ENCODE data around the gene KCNIP1. TPM values are rescaled to one million over a fixed set of nuclear protein-coding genes. Genes with fewer than 3 reads are reported as not detected.

Gene KCNIP1
- total and polyA plus RNA-seq, 9 of the 15 experiments (the other 6 are each of a cell fraction or from before 2014, with no cell fraction given) = not detected

DNA sequence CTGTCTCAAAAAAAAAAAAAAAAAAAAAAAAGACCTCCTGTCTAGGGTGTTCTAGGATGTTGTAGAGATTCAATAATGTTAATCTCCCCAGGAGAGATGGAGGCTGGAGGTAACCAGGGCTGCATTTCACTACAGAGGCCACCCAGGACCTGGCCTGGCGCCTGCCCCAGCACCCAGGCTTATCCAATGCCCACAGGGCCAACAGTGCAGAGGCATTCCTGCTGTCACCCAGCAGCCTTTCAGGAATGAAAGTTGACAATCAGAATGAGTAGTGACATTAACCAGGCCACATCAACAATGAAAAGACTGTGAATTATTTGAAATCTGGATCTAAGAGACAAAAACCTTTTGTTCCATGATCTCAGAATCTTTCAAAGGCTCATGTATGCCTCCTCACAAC lies 243.5 kb downstream of the KCNIP1 start:
- TF ChIP-seq, protein P1, sequence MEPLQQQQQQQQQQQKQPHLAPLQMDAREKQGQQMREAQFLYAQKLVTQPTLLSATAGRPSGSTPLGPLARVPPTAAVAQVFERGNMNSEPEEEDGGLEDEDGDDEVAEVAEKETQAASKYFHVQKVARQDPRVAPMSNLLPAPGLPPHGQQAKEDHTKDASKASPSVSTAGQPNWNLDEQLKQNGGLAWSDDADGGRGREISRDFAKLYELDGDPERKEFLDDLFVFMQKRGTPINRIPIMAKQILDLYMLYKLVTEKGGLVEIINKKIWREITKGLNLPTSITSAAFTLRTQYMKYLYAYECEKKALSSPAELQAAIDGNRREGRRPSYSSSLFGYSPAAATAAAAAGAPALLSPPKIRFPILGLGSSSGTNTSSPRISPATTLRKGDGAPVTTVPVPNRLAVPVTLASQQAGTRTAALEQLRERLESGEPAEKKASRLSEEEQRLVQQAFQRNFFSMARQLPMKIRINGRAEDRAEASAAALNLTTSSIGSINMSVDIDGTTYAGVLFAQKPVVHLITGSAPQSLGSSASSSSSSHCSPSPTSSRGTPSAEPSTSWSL (CRISPR knock-in tag; IDR thresholded peaks at IDR 0.05; ENCODE audit: borderline replicate concordance) = no peak
- TF ChIP-seq RUNX1 (IDR thresholded peaks at IDR 0.05; ENCODE audit: low read depth) = no peak
- TF ChIP-seq MED1 (CRISPR knock-in tag; IDR thresholded peaks at IDR 0.05; ENCODE audit: borderline replicate concordance) = no peak
- TF ChIP-seq HINFP (tag; conservative IDR thresholded peaks at IDR 0.05; ENCODE audit: low read depth) = no peak
- TF ChIP-seq, protein P2, sequence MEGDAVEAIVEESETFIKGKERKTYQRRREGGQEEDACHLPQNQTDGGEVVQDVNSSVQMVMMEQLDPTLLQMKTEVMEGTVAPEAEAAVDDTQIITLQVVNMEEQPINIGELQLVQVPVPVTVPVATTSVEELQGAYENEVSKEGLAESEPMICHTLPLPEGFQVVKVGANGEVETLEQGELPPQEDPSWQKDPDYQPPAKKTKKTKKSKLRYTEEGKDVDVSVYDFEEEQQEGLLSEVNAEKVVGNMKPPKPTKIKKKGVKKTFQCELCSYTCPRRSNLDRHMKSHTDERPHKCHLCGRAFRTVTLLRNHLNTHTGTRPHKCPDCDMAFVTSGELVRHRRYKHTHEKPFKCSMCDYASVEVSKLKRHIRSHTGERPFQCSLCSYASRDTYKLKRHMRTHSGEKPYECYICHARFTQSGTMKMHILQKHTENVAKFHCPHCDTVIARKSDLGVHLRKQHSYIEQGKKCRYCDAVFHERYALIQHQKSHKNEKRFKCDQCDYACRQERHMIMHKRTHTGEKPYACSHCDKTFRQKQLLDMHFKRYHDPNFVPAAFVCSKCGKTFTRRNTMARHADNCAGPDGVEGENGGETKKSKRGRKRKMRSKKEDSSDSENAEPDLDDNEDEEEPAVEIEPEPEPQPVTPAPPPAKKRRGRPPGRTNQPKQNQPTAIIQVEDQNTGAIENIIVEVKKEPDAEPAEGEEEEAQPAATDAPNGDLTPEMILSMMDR (IDR thresholded peaks at IDR 0.05 in 2 of 3, conservative IDR thresholded peaks at IDR 0.05 in 1 of 3; ENCODE audit: insufficient read depth in 2 of 3, low read depth in 1 of 3, low read length in 3 of 3) = no peak
- TF ChIP-seq PTBP1 (IDR thresholded peaks at IDR 0.05; ENCODE audit: low read depth, low read length) = no peak
- TF ChIP-seq, protein P3, sequence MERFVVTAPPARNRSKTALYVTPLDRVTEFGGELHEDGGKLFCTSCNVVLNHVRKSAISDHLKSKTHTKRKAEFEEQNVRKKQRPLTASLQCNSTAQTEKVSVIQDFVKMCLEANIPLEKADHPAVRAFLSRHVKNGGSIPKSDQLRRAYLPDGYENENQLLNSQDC (CRISPR knock-in tag; IDR thresholded peaks at IDR 0.05) = no peak
- TF ChIP-seq, protein P4, sequence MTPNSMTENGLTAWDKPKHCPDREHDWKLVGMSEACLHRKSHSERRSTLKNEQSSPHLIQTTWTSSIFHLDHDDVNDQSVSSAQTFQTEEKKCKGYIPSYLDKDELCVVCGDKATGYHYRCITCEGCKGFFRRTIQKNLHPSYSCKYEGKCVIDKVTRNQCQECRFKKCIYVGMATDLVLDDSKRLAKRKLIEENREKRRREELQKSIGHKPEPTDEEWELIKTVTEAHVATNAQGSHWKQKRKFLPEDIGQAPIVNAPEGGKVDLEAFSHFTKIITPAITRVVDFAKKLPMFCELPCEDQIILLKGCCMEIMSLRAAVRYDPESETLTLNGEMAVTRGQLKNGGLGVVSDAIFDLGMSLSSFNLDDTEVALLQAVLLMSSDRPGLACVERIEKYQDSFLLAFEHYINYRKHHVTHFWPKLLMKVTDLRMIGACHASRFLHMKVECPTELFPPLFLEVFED (CRISPR knock-in tag; conservative IDR thresholded peaks at IDR 0.05) = no peak
- TF ChIP-seq, protein P5, sequence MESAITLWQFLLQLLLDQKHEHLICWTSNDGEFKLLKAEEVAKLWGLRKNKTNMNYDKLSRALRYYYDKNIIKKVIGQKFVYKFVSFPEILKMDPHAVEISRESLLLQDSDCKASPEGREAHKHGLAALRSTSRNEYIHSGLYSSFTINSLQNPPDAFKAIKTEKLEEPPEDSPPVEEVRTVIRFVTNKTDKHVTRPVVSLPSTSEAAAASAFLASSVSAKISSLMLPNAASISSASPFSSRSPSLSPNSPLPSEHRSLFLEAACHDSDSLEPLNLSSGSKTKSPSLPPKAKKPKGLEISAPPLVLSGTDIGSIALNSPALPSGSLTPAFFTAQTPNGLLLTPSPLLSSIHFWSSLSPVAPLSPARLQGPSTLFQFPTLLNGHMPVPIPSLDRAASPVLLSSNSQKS (CRISPR knock-in tag; IDR thresholded peaks at IDR 0.05) = no peak
- no peak for TF ChIP-seq ZNF57 (CRISPR knock-in tag; IDR thresholded peaks at IDR 0.05)
- no peak for TF ChIP-seq HDAC2 (IDR thresholded peaks at IDR 0.05)
- TF ChIP-seq KLF6 (CRISPR knock-in tag; IDR thresholded peaks at IDR 0.05; ENCODE audit: borderline replicate concordance) = no peak
- no TSS peak for BruUV-seq (replicated peaks)
- Histone ChIP-seq H3K4me1 (replicated peaks in 1 of 2; ENCODE audit: control insufficient read depth in 2 of 2, insufficient read depth in 2 of 2, low read length in 2 of 2) (peaks cover 0 to 9% of the 10 kb centered on the region in 2 experiments; a peak in 2 of 5 replicates), H3K9me3 (replicated peaks; ENCODE audit: control insufficient read depth, insufficient read depth, low read depth, low read length) (no peaks in the 10 kb centered on the region), H3K27ac (ENCODE audit: extremely low read depth, low read depth, low read length) (no peak overlapping the region), H2AFZ (ENCODE audit: low read depth, low read length) (no peak overlapping the region), H3K4me3 (no peak overlapping the region), H3K9me1 (ENCODE audit: control insufficient read depth, insufficient read depth, low read length) (no peaks in the 10 kb centered on the region), H4K20me1 (replicated peaks; ENCODE audit: control insufficient read depth, insufficient read depth, low read length) (peaks cover under 1% of the 10 kb centered on the region; the same call in 1 of the 2 replicates), H3K36me3 (ENCODE audit: control insufficient read depth, insufficient read depth, low read length) (no peaks in the 10 kb centered on the region), H3K9ac (ENCODE audit: insufficient read depth in 1 of 2, low read depth in 2 of 2, low read length in 2 of 2) (no peak overlapping the region), H3K4me2 (ENCODE audit: insufficient read depth, low read length) (no peak overlapping the region), H3K79me2 (ENCODE audit: control insufficient read depth, insufficient read depth, low read length) (no peaks in the 10 kb centered on the region), H3K27me3 (ENCODE audit: control insufficient read depth in 2 of 2, insufficient read depth in 2 of 2, low read length in 2 of 2) (peaks cover 2 to 23% of the 10 kb centered on the region in 2 experiments; a peak in 3 of 5 replicates)
- no peak for ATAC-seq
- ChIA-PET POLR2A (no interaction called here), CTCF (ENCODE audit: low intra/inter-chr PET ratio) (interaction anchor here (0.7 kb wide), 1 partner anchor 1445 kb away, joined by 3 read pairs; no protein-coding TSS in a partner anchor)
- WGBS (ENCODE audit: insufficient coverage, low coverage, missing lambda C conversion rate) = 0% methylated on average over 1 of the region's 1 CpG
- no peak for FAIRE-seq
- intact Hi-C loops (cut with micrococcal nuclease) = loop anchor here (1.0 to 10.0 kb wide), 2 partner anchors 44 to 417 kb away; no protein-coding TSS in a partner anchor
- in situ Hi-C loops (cut with MboI) = loop anchor here (10.0 kb wide), 1 partner anchor 587 kb away; no protein-coding TSS in a partner anchor
- no peak for DNase-seq (ENCODE audit: extremely low read depth in 1 of 4, low spot score in 3 of 4)
